Activated CD4-positive, alpha-beta T cell treated with anti-CD3 and anti-CD28 coated beads for 4 hours (primary cell): ENCODE data around the gene CAMK1D.
"Not testable (repeated sequence)": the region's sequence is repeated elsewhere in the genome, so short reads cannot be mapped to it uniquely, and the experiment has no call there.

Source experiments
- DNase-seq, 2 donors: peaks; one replicate each; pipeline ENCODE4 v3.0.0-alpha.2; 2020

The CAMK1D gene

GRCh38 chr10:12801214-12802087 is 452.1 kb downstream of the CAMK1D start:
- no peak for DNase-seq

DNA sequence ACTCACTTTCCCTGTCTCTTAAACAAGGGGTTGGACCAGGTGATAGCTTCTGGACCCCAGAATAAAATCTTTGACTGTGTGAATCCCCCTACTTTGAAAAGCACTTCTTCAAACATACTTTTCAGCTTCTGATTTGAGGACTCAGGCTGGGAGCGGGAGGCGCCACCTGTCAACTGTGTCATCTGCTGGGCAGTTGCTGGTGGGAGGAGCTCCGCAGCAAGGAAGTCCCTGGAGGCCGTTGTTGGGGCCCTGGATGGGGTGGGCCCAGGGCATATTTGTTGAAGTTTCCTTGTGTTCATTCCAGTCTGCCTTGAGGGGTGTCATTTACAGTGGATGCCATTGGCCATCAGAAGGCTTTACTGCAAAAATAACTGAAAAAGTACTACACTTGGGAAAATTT is 454.4 kb downstream of the CAMK1D start:
- no peak for DNase-seq

DNA sequence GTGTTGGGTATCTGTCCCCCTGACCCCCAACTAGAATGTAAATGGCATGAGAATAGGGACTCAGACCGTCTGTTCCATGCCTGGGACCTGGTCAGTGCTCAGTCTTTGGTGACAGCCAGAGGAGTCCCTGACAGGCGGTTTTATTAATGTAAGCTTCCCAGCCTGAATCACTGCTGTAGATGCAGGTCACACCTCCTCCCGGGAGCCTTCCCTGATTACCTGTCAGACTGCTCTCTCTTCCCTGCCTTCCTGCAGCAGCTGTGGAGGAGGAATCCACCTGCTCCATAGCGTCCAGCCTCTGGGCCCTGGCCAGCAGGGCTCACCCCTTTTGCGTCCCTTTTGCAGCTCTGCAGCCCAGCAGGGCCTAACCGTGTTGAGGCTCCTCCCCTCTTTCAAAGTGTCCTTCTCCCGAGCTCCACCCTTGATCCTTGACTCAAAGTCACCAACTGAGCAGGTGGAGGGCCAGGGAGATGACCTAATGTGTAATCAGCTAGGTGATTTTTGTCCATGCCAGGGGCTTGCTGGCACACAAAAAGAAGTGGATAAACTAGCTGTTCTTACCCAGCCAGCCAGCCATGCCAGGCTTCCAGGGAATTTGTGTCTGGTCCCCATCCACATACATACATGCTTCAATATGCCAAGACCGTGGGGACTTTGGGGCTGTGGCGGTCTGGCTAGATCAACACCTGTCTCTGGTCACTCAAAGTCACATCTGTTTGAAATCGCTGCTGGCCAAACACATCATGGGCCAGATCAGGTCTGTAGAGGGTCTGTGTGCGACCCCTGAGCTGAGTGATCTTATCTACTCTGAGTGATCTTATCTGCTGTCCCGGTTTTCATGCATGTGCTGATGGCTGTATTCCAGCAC is 457.1 kb downstream of the CAMK1D start:
- no peak for DNase-seq

DNA sequence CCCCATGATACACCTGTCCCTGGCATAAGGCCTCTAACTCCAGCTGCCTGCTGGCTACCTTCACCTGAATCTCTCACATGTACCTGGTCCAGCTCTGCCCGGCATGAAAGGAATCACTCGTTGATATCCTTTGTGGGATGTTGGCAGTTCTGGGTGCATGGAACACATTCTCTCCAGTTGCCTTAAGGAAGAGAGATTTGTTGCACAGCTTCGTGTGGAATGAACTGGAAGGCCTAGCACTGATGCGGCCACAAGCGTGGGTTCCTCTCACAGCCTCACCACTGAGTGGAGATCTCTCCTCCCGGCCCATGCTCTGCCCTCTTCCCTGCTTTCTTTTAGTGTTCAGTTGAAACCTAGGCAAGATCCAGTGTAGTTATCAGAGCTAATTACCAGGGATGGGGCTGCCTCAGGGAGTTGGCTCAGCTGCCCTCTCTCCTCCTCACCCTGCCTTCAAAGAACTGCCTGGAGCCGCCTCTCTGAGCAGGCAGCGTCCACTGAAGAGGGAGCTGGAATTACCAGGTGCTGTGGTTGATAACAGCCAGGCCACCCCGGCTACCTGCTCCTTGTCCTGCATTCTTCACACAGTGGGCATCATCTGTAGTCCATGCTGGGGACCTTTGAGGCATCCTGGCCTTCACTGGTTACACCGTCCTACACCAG is 457.9 kb downstream of the CAMK1D start:
- DNase-seq: no peak

DNA sequence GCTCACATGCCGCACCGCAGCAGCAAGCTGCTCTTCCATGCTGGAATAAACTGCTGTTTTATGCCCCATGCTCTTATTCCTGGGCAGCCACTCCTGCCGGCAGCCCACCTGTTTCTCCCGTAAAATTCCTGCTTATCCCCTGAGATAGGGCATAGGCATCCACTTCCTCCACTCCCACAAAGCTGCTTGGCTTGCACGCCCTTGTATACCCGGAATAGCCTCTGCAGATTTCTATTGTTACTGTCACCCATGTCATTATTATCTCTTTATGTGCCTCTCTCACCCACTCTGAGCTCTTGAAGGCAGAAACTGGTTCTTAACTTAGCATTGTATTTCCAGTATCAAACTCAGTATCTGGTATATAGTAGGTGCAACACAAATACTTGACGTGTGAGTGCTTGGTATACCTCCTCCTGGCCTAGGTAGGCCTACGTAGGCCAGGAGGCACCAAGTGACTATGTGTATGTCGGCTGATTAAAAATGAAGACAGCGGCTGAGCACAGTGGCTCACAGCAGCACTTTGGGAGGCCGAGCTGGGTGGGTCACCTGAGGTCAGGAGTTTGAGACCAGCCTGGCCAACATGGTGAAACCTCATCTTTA is 458.8 kb downstream of the CAMK1D start:
- no peak for DNase-seq

GRCh38 chr10:12810046-12810445 is 460.7 kb downstream of the CAMK1D start:
- DNase-seq: not testable (repeated sequence)

DNA sequence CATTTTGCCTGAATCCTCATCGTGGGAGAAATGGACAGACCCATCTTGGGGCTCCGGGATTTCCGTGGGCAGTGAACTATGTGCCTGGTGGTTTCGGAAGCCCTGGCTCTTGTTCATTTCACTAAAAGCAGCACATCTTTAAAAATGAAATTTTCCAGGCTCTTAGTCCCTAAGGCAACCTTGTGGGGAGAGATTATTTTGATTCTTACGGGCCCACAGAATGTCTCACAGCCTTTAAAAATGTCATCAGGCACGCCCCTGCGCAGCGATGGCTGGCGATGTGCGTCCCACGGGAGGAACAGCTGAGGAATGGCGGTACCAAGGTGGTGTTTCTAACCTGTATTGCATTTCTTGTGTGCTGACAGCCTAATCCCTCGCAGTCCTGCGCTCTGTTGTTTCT is 462.5 kb downstream of the CAMK1D start:
- no peak for DNase-seq

DNA sequence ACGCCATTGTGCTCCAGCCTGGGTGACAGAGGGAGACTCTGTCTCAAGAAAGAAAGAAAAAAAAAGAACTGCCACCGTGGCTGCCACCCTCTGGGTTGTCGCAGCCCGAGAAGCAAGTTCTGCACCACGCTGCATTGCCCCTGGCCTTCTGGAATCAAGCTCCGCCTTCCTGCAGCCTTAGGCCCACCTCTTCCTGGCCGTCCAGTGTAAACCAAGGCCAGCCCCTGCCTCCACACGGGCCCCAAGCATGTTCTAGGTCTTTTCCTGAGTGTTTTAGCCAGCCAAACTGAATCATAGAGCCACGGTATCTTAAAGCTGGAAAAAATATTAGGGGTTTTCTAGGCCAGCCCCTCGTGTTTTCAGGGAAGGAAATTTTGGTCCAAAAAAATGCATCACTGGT is 463.2 kb downstream of the CAMK1D start:
- DNase-seq: no peak

- no peak for DNase-seq
Measured at GRCh38 chr10:12814166-12814565, 464.8 kb downstream of the CAMK1D start.

DNA sequence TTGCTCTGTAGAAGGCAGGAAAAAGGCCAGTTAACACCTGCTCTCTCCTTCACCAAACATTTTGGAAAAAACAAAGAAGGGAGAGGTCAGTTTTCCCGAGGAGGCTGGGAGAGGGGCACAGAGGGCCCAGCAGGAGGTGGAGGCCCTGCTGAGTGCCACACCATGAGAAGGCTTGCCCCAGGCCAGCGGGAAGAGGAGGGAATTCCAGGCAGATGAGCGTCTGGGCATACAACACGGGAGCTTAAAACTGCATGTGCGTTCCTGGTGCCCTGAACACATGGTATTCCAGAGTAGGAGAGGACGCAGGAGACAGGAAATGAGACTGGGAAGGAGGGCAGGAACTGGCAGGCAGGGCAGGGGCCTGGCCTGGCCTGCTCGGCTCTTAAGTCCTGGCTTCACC is 469.7 kb downstream of the CAMK1D start:
- DNase-seq: no peak

- no peak for DNase-seq
Measured at GRCh38 chr10:12819656-12820055, 470.3 kb downstream of the CAMK1D start.

DNA sequence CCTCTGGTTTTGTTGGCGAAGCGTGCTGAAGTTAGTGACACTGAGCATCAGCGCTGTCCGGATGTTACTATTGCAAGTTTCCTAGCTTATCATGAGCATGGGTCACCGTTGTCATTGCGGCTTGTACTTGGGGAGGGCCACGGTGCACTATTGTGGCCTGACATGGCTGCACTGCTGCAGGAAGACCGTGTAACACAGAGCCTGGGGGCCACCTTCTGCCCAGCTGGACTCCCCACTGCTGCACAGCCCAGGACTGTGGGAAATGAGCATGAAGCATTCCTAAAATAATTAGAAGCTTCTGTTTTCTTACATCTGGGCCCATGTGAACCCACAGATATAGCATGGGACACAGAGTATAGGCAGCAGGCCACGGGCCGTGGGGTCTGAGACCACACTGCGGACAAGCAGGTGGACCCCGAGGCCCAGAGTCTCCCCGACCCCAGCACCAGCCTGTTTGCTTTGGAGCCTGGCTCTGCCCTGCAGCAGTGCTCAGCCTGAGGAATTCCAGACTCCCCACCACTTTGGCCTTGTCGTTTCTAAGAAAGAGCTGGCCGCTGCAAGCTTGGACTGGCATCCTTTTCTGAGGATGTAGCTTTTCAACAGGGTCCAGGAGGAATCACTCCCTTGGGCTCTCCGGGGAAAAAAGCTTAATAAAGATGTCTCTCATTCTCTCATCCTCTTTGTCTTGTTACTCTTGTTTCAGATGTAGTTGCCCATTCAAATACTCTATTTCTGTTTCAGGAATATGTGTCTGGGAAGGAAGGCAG is 473.0 kb downstream of the CAMK1D start:
- no peak for DNase-seq

DNA sequence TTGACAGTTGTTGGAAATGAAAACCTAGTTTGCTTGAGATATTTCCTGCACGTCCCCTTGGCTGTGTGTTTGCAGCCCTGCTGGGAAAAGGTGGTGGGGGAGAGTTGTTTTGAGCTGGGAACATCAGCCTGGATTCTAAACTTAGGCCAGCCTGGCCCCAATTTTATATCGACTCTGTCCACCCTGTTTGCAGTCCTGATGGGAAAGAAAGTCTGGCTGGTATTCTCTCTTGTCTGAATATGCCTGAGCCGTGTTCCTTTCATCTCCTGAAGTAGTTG is 473.5 kb downstream of the CAMK1D start:
- no peak for DNase-seq

- no peak for DNase-seq
Measured at GRCh38 chr10:12823328-12823727, 474.0 kb downstream of the CAMK1D start.

GRCh38 chr10:12825260-12825849 is 476.0 kb downstream of the CAMK1D start:
- no peak for DNase-seq

GRCh38 chr10:12826800-12827372 is 477.5 kb downstream of the CAMK1D start:
- no peak for DNase-seq

DNA sequence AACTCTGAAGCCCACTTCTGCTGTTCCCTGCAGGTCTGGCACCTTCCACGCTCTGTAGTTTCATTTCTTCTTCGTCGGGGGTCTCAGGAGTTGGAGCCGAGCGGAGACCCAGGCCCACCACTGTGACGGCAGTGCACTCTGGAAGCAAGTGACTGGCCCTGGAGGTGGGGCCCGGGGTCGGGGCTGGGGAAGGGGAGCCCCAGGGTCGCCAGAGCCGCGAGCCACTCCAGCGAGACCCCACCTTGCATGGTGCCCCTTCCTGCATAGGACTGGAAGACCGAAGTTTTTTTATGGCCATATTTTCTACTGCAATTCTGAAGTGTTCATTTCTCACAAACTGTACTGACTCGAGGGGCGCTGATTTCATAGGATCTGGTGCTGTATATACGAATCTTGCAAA is 479.4 kb downstream of the CAMK1D start:
- DNase-seq: no peak

- no peak for DNase-seq
Measured at GRCh38 chr10:12829831-12830390, 480.6 kb downstream of the CAMK1D start.

DNA sequence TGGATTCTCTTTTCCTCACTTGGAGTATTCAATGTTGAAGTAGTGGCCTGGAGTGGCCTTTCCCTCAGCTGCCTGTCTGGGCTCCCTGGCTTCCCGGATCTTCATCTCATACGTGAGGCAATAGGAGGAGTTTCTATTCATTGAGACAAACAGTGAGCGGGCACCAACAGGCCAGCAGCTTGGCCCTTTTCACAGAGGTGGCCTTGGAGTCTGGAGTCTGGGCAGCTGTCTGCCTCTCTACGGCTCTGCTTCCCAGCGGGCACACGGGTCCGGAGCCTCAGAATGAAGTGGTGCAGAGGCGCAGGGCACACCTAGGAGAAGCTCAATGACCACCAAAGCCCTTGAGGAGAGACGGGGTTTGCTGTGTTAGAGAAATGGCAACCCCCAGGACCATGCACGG is 482.7 kb downstream of the CAMK1D start:
- DNase-seq: no peak

- no peak for DNase-seq
Measured at GRCh38 chr10:12833451-12833850, 484.1 kb downstream of the CAMK1D start.

GRCh38 chr10:12834116-12834665 is 484.8 kb downstream of the CAMK1D start:
- no peak for DNase-seq
